GM21423 (cell line): ENCODE results near the gene MTHFD1L.

ENCODE experiments used
- ATAC-seq: cut with Tn5 transposase; IDR thresholded peaks from one replicate; pipeline ENCODE4 v1.9.1; 2021; ENCODE audit warnings: mild to moderate bottlenecking, moderate library complexity; ENCODE audit not compliant: unreplicated experiment

Gene MTHFD1L

DNA sequence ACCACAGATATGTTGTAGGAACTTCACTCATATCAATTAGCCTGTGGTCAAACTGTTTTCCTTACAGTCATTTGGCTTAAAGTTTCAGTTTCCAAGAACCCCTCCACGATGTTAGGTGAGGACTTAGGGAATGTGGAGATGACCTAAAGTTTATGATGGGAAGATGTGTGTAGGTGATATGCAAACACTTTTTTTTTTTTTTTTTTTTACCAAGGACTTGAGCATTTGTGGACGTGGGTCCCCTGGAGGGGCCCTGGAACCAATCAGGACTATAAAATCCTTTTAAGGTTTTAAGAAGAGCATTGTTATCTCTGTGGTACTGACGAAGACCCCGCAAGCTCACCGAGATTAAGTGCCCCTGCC is 478 bp upstream of the MTHFD1L start:
- ATAC-seq = no peak

DNA sequence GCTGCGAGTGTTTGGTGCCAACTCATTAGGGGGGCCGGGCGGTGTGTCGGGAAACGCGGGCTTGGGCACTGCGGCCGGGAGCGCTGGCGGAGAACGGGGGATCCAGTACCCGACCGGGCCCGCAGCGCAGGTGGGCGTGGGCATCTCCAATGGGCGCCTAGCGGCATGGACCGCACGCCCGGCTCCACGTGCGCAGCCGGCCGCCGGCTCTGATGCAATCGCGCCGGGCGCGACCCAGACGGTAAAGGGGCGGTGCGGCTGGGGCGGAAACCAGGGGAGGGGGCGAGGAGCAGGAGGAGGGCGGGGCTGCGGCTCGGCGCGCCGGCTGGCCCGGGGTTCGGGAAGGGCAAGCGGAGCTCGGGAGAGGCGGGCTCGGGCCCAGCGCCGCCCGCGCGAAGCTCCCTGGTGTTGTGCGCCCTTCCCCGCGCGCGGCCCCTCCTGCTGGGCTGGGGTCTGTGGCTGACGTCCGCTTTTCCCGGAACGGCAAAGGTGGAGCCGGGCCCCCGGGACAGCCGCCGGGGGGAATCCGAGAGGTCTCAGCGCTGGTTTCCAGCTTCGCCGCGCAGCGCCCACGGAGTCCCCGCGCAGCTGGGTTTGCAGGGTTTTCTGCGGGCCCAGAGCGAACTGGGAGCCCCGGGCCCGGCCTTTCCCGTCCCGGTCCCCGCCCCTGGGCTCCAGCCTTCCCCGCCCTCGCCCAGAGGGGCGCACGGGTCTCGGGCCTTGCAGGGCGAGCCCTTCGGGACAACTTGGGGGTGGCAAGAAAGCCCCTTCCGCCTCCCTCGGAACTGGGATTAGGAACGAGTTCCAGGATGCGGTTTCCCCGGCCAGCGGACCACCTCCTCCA is 867 bp downstream of the MTHFD1L start:
- ATAC-seq = peak; percentile 73

DNA sequence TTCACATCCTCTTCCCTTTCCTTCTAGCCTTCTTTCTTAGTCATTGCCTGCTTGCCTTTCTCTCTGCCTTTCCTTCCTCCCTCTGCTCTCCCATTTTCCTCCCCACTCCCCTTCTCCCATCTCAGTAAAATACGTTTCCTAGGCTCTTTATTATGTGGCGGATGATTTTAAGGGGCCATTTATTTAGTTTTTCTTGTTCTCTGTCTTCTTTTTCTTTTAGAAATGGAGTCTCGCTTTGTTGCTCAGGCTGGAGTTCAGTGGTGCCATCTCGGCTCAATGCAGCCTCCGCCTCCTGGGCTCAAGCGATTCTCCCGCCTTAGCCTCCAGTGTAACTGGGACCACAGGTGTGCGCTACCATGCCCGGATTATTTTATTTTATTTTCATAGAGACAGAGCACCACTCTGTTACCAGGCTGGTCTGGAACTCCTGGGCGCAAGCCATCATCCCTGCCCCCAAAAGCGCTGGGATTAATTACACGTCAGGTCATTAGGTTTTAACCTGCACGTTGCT is 1.5 kb downstream of the MTHFD1L start:
- no peak for ATAC-seq

DNA sequence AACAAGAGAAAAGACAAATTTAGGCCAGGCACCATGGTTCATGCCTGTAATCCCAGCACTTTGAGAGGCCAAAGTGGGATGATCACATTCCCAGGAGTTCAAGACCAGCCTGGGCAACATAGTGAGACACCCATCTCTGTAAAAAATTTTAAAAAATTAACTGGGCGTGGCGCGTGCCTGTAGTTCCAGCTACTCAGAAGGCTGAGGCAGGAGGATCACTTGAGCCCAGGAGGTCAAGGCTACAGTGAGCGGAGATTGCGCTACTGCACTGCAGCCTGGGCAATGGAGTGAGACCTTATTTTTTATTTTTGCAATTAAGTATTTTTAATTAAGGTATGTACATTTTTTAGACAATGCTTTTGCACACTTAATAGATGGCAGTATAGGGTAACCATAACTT is 3.3 kb downstream of the MTHFD1L start:
- no peak for ATAC-seq

DNA sequence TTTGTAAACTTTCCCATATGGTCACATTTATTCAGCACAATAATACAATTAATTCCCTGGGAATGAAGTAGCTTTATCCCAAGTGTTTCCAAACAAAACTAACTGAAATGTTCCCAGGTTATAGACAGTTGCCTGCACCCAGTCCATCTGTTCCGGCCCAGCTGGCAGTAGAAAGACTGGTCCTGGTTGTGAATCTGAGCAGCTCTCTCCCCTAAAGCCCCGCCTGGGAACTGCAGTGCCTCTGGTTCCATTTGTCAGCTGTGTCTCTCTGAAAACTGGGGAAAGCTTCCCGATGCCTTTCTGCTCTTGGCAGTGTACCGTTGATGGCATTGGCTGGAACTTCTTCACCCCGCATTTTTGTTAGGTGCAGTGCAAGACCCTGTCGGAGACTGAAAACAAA is 8.7 kb downstream of the MTHFD1L start:
- no peak for ATAC-seq

DNA sequence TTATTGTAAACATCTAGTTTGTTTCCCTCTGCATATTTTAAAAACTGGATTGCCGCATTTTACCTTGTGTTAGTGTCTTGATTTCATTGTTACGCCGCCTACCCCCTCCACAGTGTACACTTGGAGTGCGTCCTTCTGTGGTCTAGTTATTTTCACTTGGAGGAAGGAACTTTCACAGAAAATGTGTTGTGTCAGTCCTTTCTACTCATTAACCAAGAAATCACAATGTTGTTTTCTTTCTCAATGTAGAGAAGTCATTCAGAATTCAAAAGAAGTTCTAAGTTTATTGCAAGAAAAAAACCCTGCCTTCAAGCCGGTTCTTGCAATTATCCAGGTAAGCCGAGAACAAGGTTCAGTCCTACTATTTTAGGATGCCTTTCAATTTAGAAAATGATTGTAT is 10.3 kb downstream of the MTHFD1L start:
- ATAC-seq = no peak

DNA sequence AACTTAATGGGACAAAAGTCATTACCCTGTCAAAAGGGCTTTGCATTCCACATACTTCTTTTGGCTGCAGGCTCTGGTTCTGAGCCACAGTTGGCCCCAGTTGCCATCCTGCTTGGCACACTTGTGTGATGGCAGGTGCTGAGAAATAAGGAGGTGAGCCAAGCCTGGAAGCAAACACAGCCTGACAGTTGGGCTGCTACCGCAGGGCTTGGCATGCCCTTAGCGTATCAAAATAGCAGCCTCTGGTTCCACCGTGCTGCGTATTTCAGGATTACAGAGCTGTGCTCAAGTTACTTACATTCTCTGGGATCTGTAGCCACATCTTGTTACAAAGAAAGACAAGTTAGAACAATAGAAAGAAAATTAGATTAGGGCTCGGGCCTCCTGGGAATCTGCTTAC is 11.1 kb downstream of the MTHFD1L start:
- ATAC-seq = no peak

DNA sequence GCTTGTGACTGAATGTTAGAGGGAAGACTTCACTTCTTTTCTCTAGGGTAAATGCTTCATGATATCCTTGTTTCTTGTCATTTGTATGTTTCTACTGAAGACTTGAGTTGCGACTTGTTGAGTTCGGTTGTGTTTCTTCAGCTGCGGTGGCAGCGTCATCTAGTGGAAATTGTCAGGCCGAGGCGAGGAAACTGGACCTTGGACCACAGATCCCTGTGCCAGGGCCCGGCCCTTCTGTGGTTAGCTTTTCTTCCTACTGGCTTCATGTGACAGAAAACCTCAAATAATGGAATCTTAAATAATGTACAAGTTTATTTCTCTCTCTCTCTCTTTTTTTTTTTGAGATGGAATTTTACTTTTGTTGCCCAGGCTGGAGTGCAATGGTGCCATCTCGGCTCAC is 12.4 kb downstream of the MTHFD1L start:
- ATAC-seq = no peak

DNA sequence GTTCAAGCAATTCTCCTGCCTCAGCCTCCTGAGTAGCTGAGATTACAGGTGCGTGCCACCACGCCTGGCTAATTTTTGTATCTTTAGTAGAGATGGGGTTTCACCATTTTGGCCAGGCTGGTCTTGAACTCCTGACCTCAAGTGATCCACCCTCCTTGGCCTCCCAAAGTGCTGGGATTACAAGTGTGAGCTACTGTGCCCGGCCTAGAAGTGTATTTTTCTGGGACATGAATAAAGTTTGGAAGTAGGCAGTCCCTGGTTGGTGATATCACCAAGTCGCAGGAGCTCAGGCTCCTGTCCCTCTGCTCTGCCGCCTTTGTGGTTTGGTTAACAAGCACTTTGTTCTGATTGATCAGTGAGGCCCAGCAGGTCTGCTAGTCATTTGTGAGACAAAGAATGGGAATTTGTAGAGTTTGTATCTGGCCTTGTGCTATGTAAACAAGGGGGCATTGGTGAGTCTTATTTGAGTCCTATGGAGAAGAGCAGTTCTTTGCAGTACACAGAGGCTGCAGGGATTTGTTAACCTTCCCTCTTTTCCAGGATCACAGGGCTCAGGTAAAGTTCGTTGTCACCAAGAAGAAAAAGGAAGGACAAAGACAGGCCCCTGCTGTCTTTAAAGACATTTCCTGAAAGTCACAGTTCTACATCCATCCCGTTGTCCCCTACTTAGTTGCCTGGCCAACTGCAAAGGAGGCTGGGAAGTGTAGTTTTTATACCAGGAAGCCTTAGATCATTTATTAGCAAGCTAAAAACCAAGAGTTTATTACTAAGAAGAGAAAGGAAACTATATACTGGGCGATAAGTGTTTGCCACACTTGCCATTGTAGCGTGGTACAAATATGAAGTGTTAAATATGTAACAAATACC is 13.1 kb downstream of the MTHFD1L start:
- ATAC-seq = no peak

DNA sequence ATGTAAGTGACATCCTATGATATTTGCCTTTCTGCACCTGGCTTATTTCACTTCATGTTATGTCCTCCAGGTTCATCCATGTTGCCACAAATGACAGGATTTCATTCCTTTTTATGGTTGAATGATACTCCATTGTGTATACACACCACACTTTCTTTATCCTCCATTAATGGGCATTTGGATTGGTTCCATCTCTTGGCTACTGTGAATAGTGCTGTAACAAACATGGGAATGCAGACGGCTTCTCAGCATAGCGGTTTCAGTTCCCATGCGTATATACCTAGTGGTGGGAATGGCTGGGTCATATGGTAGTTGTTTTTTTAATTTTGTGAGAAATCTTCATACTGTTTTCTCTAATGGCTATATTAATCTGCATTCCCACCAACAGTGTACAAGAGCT is 14.8 kb downstream of the MTHFD1L start:
- no peak for ATAC-seq

DNA sequence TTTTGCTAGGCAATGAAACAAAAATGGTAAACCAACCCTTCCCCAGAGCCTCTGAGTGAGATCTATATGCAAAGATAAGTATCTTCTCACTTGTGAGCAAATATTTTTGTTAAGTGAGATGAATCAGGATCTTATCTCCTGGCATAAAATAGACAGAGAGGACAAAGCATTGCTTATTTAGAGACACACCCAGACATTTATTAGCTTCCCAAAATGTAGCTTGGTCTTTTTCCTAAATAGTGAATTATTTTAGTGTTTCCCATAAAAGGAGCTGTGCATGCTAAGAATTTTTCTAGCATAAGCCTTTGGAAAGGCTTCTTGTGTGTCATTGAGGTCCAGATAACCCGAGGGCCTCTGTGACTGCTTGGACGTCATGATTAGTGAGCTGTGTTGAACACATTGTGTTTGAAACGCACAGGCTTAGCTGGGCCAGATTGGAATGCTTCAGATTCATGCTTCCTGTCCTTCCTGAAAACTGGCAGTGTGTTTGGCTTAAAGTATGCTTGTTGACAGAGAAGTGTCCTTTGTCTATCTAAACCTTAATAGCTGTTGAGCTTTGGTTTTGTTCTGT is 16.5 kb downstream of the MTHFD1L start:
- ATAC-seq = no peak

DNA sequence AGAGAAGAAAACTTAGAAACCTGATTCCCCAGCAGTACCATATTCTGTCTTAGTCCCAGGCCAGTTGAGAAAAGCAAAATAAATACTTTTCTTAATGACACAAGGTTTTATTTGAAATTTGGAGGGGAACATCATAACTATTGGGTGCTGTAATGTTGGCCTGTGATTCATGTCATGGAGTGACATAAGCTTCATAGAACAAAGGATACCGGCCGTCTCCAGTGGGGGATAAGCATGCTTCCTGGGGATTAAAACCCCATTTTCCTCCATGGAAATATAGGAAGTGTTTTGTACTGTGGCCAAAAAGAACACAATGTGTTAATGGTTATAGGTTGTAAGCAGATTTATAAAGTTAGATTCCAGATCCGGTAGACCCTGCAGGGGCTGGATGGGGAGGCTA is 18.0 kb downstream of the MTHFD1L start:
- ATAC-seq = no peak

DNA sequence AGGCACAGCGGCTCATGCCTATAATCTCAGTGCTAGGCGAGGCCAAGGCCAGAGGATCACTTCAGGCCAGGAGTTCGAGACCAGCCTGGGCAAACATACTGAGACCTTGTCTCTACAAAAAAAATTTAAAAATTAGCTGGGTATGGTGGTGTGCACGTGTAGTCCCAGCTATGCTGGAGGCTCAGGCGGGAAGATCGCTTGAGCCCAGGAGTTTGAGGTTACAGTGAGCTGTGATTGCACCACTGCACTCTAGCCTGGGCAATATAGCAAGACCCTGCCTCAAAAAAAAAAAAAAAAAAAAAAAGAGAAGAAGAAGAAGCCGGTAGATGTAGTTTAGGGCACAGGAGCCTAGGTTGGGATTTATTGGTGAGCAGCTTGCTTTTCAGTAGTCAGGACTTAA is 20.7 kb downstream of the MTHFD1L start:
- ATAC-seq = no peak

DNA sequence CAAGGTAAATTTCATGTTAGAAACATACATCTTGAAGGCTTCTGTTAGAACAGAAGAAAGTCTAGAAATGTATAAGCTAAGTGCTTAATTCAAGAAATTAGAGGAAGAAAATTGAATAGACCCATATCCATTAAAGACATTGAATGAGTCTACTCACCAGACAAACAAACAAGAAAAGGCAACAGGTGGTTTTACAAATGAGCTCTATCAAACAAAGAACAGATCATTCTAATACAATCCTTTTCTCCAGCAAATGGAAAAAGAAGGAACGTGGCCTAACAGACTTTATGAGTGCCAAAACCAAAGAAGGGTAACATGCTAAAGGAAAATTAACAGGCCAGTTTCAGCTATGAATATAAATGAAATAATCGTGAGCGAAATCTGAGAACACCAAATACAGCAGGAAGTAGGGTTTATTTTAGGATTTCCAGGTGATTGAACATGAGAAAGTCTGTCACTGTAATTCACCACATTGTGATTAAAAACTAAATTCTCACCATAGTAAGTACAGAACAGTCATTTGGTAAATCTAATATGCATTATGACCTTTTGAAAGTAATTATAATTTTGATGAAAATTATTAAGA is 22.6 kb downstream of the MTHFD1L start:
- ATAC-seq = peak; percentile 54

DNA sequence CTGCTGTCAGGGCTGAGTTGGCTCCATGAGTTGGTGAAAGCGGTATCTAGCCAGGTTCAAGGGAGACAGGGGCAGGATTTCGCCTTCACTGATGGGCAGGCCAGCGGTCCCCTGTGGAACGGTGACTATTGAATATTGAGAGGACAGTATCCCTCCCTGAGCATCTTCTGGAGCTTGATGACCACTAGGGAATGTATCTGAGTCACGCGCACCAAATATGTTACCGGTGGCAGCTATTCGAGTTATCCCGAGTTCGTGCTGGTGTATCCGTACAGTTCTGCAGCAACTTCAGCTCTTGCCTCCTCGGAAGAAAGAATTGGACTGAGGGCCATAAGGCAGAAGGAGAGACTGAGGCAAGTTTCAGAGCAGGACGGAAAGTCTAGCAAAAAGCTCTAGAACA is 24.8 kb downstream of the MTHFD1L start:
- ATAC-seq = no peak

DNA sequence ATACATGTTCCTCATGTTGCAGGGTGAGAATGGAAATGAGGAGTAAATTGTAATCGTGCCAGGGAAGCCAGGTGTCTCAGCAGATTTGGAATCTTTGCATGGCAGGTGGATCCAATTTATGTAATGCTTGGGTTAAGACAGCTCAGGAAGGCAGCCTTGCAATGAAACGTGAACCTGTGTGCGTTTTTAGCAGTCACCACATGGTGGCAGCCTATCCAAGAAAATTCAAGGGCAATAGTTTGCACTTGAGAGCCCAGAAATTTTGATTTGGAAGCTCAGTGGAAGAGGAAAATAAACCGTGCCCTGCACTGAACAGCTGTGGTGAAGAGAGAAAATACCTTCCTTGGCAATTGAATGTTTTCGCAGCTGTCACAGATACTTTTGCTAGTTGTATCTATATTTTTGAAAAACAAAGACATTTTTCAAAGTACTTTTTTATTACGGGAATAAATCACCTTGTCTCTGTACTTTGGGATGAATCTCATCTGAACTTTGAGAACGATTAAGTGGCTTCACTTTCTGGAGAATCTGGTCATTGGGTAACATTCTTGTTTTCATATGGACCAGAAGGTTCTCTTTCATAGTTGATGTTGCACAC is 26.5 kb downstream of the MTHFD1L start:
- ATAC-seq = peak; percentile 47

DNA sequence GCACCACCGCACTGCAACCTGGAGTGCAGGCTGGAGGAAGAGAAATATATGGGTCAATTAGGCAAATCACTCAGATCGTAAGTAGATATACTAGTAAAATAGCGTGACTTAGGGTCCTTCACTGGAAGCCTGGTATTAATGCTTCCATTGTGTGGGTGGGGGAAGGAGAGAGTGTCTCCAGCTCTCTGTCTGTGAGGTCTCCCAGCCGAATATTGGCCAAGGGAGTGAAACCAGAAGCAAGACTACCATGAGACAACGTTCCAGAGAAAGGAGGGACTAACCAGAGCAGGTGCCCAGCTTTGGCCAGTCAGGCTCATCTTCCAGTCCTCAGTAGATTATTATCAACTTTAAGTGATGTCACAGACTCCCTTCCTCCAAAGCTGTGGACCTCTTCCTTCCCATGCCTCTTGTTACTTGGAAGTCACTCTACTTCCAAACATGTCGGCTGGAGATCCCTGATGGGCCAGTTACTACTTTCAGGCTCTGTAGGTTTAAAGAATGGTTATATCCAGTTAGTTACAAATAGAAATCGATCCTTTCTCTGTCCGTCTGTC is 28.8 kb downstream of the MTHFD1L start:
- ATAC-seq = no peak

DNA sequence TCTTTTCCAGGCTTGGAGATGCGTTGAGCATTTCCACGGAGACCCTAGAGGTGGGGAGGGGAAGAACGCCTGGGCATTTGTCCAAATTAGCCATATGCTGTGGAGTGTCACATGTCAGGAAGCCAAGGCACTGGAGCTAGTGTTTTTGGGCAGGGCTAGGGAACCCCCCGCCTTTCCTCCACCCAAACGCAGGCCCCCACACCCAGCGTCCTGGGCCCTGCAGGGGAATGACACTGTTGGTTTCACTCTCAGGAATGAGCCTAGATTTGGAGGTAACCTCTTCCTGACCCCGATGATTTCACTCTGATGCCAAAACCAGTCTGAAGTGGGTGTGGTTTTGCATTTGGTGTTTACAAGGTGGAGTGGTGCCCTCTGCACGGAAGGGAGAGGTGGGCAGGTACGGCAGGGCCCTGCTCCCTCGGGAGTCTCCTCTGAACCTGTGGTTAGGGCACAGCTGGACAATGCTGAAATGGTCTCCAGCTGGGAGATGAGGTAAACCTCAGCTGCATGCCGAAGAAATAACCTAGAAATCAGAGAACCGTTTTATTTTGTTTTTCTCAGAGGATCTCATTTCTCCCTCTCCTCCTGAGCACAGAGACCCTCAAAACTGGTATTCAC is 29.5 kb downstream of the MTHFD1L start:
- peak; percentile 54 for ATAC-seq

DNA sequence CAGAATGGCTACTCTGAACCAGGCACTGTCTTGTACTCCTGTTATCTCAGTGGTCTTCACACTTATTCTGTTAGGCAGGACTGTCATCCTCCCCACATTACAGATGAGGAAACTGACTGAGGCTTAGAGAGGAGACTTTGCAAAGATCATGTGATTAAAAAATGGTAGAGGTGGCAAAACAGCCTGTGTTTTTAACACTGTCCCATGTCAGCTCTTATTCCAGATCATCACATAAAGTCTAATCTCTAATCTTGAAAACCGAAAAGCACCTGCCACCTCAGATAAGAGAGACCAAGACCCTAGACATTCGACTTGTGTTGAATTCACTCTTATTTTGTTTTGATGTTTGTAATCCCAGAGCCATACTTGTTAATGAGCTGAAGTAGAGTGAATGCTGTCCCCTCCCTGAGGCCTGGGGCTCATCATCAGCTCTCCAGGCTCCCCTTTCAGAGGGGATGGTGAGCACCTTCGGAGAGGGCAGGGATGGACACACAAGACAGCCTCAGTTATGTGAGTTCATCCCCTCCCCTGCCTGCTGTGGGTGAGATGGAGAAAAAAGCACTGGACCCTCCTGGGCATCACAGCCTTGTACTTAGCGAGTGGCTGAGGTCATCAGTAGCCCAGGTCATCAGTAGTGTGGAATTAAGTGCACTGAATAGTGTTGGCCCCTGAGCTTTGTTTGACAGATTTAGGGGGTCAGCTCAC is 30.6 kb downstream of the MTHFD1L start:
- ATAC-seq = no peak
